CD4-positive, alpha-beta T cell (primary cell): ENCODE data around the gene CORO7. TPM values are rescaled to one million over a fixed set of nuclear protein-coding genes. Genes with fewer than 3 reads are reported as not detected.
A peak's percentile ranks its signal among the peaks of the same experiment; 100 is the strongest.

Experiments used
- ATAC-seq: fragments of 200-7000 bp; cut with Tn5 transposase; one replicate; pipeline ENCODE4 v1.10.0; 2022; ENCODE audit warnings: mild to moderate bottlenecking; ENCODE audit not compliant: poor library complexity
- CTCF ChIA-PET: fragments of 350-600 bp; sonication (Branson Sonifier 250); formaldehyde crosslinking; loops from one replicate; lab custom pipeline; 2021; ENCODE audit warnings: antibody characterized with exemption, inconsistent platforms; lab: Charles Lee
- POLR2A ChIA-PET: fragments of 350-600 bp; sonication (Branson Sonifier 250); formaldehyde crosslinking; loops from one replicate; lab custom pipeline; 2021; ENCODE audit warnings: antibody characterized with exemption, inconsistent platforms; lab: Charles Lee
- DNase-seq, 14 experiments: peaks; one replicate each; pipeline ENCODE4 v3.0.0-alpha.2; 2013 to 2020; ENCODE audit warnings: mixed read lengths in 2 of 14
- H3K27ac ChIP-seq, 2 donors: one replicate each; pipeline versions ENCODE4 v1.5.1 to v1.7.0; 2013; ENCODE audit warnings: low read length in 2 of 2, low read depth in 1 of 2, mild to moderate bottlenecking in 1 of 2
- H3K27me3 ChIP-seq, 2 experiments: 1 replicate in 1 of 2; 2 replicates in 1 of 2; pipeline versions ENCODE4 v1.6.1 to v1.7.0; 2013; ENCODE audit warnings: low read length in 2 of 2, control low read depth in 1 of 2, mild to moderate bottlenecking in 1 of 2, moderate library complexity in 1 of 2; ENCODE audit not compliant: insufficient read depth in 2 of 2, control insufficient read depth in 1 of 2
- H3K36me3 ChIP-seq: one replicate; pipeline ENCODE4 v1.6.1; 2013; ENCODE audit warnings: low read length, control low read depth; ENCODE audit not compliant: insufficient read depth
- H3K4me1 ChIP-seq: one replicate; pipeline ENCODE4 v1.6.1; 2013; ENCODE audit warnings: low read length, control low read depth; ENCODE audit not compliant: insufficient read depth
- H3K4me3 ChIP-seq: one replicate; pipeline ENCODE4 v1.5.1; 2013; ENCODE audit warnings: mild to moderate bottlenecking, low read length, moderate library complexity
- H3K9me3 ChIP-seq, 2 experiments: 1 replicate in 1 of 2; 2 replicates in 1 of 2; pipeline versions ENCODE4 v1.6.1 to v1.7.0; 2013; ENCODE audit warnings: low read length in 2 of 2, mild to moderate bottlenecking in 2 of 2, control low read depth in 1 of 2, moderate library complexity in 1 of 2; ENCODE audit not compliant: control insufficient read depth in 1 of 2, insufficient read depth in 1 of 2
- H3K27ac Mint-ChIP-seq: one replicate; pipeline ENCODE4 v1.8.0; 2020; ENCODE audit warnings: mixed read lengths
- H3K27me3 Mint-ChIP-seq: one replicate; pipeline ENCODE4 v1.8.0; 2021; ENCODE audit warnings: mixed read lengths
- H3K36me3 Mint-ChIP-seq: one replicate; pipeline ENCODE4 v1.8.0; 2021; ENCODE audit warnings: low read depth, mixed read lengths
- H3K4me1 Mint-ChIP-seq: one replicate; pipeline ENCODE4 v1.8.0; 2021; ENCODE audit warnings: low read depth, mixed read lengths
- H3K4me3 Mint-ChIP-seq: one replicate; pipeline ENCODE4 v1.8.0; 2020; ENCODE audit warnings: mild to moderate bottlenecking, mixed read lengths
- H3K9me3 Mint-ChIP-seq: one replicate; pipeline ENCODE4 v1.8.0; 2020; ENCODE audit warnings: mixed read lengths
- CTCF ChIP-seq: fragments of 200-600 bp; IDR thresholded peaks from one replicate; pipeline ENCODE4 v1.8.0; 2022; ENCODE audit warnings: antibody characterized with exemption, mild to moderate bottlenecking
- intact Hi-C, 2 experiments: fragments of 100-400 bp; cut with DNase I in 1 of 2; cut with micrococcal nuclease in 1 of 2; formaldehyde crosslinking; loops; one replicate each; pipeline versions ENCODE4 v1.15.1 to v1.9.0; 2023 to 2025; cut with DNase I, micrococcal nuclease
- total RNA-seq, 174 experiments: library from RNA in 2 of 174; stranded (reverse) in 2 of 174; gene quantifications; one replicate each; pipeline ENCODE4 v1.2.3 and lab custom pipeline; 2021 to 2026

Gene CORO7
- total RNA-seq, 2 experiments from 2014 or later = 801 to 805 TPM

GRCh38 chr16:4390266-4391260, 25.8 kb downstream of the CORO7 start:
- intact Hi-C loops = no loop called here
- no peaks in the 10 kb centered on the region for H3K27me3 ChIP-seq
- TF ChIP-seq CTCF = no peak
- H3K9me3 Mint-ChIP-seq = no peaks in the 10 kb centered on the region
- no peak overlapping the region for H3K27ac ChIP-seq
- peaks cover 98% of the 10 kb centered on the region for H3K36me3 ChIP-seq
- peaks cover 13% of the 10 kb centered on the region for H3K4me1 ChIP-seq
- no peaks in the 10 kb centered on the region for H3K9me3 ChIP-seq
- ChIA-PET CTCF (interaction anchor here (0.9 kb wide), 1 partner anchor 12 kb away, joined by 3 read pairs; no protein-coding TSS in a partner anchor), POLR2A (no interaction called here)
- H3K27ac Mint-ChIP-seq = peak overlapping the region; percentile 71
- DNase-seq = no peak
- no peak for ATAC-seq
- H3K4me1 Mint-ChIP-seq = peaks cover 3% of the 10 kb centered on the region
- H3K36me3 Mint-ChIP-seq = peaks cover 93% of the 10 kb centered on the region
- H3K27me3 Mint-ChIP-seq = no peaks in the 10 kb centered on the region
- H3K4me3 ChIP-seq = no peak overlapping the region
- H3K4me3 Mint-ChIP-seq = peak overlapping the region; percentile 56

- H3K9me3 Mint-ChIP-seq = no peaks in the 10 kb centered on the region
- peaks cover 95% of the 10 kb centered on the region for H3K36me3 ChIP-seq
- peak overlapping the region; percentile 71 for H3K27ac Mint-ChIP-seq
These were observed 27.1 kb downstream of the CORO7 start for GRCh38 chr16:4389051-4389955.

More at GRCh38 chr16:4389051-4389955, 27.1 kb downstream of the CORO7 start:
- intact Hi-C loops = no loop called here
- DNase-seq (no peak), ATAC-seq (no peak)
- Mint-ChIP-seq H3K4me3 (peak overlapping the region; percentile 56), H3K27me3 (no peaks in the 10 kb centered on the region), H3K36me3 (peaks cover 91% of the 10 kb centered on the region), H3K4me1 (no peaks in the 10 kb centered on the region)
- ChIA-PET CTCF (no interaction called here), POLR2A (no interaction called here)
- Histone ChIP-seq H3K4me3 (no peak overlapping the region), H3K9me3 (no peaks in the 10 kb centered on the region), H3K27me3 (no peaks in the 10 kb centered on the region), H3K27ac (no peak overlapping the region), H3K4me1 (peaks cover 15% of the 10 kb centered on the region)
- TF ChIP-seq CTCF = no peak
